Activated CD8-positive, alpha-beta T cell treated with anti-CD3 and anti-CD28 coated beads for 36 hours (primary cell): ENCODE data around the gene CRTAP. TPM values are rescaled to one million over a fixed set of nuclear protein-coding genes. Genes with fewer than 3 reads are reported as not detected.
A peak's percentile ranks its signal among the peaks of the same experiment; 100 is the strongest.
"Not testable (repeated sequence)": the region's sequence is repeated elsewhere in the genome, so short reads cannot be mapped to it uniquely, and the experiment has no call there.

Experiments
- ATAC-seq: fragments of 200-7000 bp; cut with Tn5 transposase; one replicate; pipeline ENCODE4 v1.10.0; 2021; ENCODE audit warnings: mild to moderate bottlenecking, moderate library complexity
- CTCF ChIA-PET: fragments of 350-600 bp; sonication (Branson Sonifier 250); formaldehyde crosslinking; loops from one replicate; lab custom pipeline; 2021; ENCODE audit warnings: antibody characterized with exemption; lab: Charles Lee
- POLR2A ChIA-PET: fragments of 350-600 bp; sonication (Branson Sonifier 250); formaldehyde crosslinking; loops from one replicate; lab custom pipeline; 2021; ENCODE audit warnings: antibody characterized with exemption; lab: Charles Lee
- DNase-seq: peaks from one replicate; pipeline ENCODE4 v3.0.0-alpha.2; 2020
- H3K27ac Mint-ChIP-seq: one replicate; pipeline ENCODE4 v1.8.0; 2021; ENCODE audit warnings: mild to moderate bottlenecking, mixed read lengths
- H3K27me3 Mint-ChIP-seq: one replicate; pipeline ENCODE4 v1.8.0; 2021; ENCODE audit warnings: mixed read lengths
- H3K36me3 Mint-ChIP-seq: one replicate; pipeline ENCODE4 v1.8.0; 2021; ENCODE audit warnings: low read depth, mixed read lengths
- H3K4me1 Mint-ChIP-seq: one replicate; pipeline ENCODE4 v1.8.0; 2021; ENCODE audit warnings: low read depth, mixed read lengths
- H3K4me3 Mint-ChIP-seq: one replicate; pipeline ENCODE4 v1.8.0; 2021; ENCODE audit warnings: mild to moderate bottlenecking, moderate library complexity, mixed read lengths
- H3K9me3 Mint-ChIP-seq: one replicate; pipeline ENCODE4 v1.8.0; 2021; ENCODE audit warnings: mixed read lengths
- intact Hi-C: fragments of 100-400 bp; cut with micrococcal nuclease; formaldehyde crosslinking; loops from one replicate; pipeline ENCODE4 v1.10.0; 2022
- total RNA-seq, 2 experiments: library from RNA; stranded (reverse); gene quantifications; one replicate each; pipeline ENCODE4 v1.2.3, GENCODE V29; 2021
- TF ChIP-seq, protein P1 (sequence below): fragments of 200-600 bp; IDR thresholded peaks from one replicate; pipeline ENCODE4 v1.8.0; 2022; ENCODE audit warnings: antibody characterized with exemption, mild to moderate bottlenecking

Gene CRTAP
- total RNA-seq, 2 experiments from 2014 or later: 32.7 to 35.7 TPM

GRCh38 chr3:33103480-33103879 lies 10.3 kb upstream of the CRTAP start:
- no peak for ATAC-seq
- ChIA-PET CTCF (interaction anchor here (0.7 to 1.1 kb wide), 3 partner anchors 21 to 41 kb away, joined by 3 read pairs; no protein-coding TSS in a partner anchor), POLR2A (no interaction called here)
- H3K4me1 Mint-ChIP-seq: no peaks in the 10 kb centered on the region
- DNase-seq: no peak
- TF ChIP-seq, protein P1, sequence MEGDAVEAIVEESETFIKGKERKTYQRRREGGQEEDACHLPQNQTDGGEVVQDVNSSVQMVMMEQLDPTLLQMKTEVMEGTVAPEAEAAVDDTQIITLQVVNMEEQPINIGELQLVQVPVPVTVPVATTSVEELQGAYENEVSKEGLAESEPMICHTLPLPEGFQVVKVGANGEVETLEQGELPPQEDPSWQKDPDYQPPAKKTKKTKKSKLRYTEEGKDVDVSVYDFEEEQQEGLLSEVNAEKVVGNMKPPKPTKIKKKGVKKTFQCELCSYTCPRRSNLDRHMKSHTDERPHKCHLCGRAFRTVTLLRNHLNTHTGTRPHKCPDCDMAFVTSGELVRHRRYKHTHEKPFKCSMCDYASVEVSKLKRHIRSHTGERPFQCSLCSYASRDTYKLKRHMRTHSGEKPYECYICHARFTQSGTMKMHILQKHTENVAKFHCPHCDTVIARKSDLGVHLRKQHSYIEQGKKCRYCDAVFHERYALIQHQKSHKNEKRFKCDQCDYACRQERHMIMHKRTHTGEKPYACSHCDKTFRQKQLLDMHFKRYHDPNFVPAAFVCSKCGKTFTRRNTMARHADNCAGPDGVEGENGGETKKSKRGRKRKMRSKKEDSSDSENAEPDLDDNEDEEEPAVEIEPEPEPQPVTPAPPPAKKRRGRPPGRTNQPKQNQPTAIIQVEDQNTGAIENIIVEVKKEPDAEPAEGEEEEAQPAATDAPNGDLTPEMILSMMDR: no peak
- H3K9me3 Mint-ChIP-seq: no peaks in the 10 kb centered on the region
- H3K4me3 Mint-ChIP-seq: no peak overlapping the region
- peaks cover 3% of the 10 kb centered on the region for H3K27me3 Mint-ChIP-seq
- H3K27ac Mint-ChIP-seq: no peak overlapping the region
- no peaks in the 10 kb centered on the region for H3K36me3 Mint-ChIP-seq
- intact Hi-C loops: no loop called here

GRCh38 chr3:33104803-33105202 lies 9.0 kb upstream of the CRTAP start:
- ChIA-PET CTCF (interaction anchor here (0.9 kb wide), 2 partner anchors 27 to 692 kb away, joined by 3 read pairs; no protein-coding TSS in a partner anchor), POLR2A (interaction anchor here (1.2 kb wide), 1 partner anchor 9 kb away, joined by 3 read pairs; no protein-coding TSS in a partner anchor)
- intact Hi-C loops: no loop called here
- no peak overlapping the region for H3K27ac Mint-ChIP-seq
- DNase-seq: no peak
- peaks cover 3% of the 10 kb centered on the region for H3K27me3 Mint-ChIP-seq
- no peak for ATAC-seq
- H3K9me3 Mint-ChIP-seq: no peaks in the 10 kb centered on the region
- TF ChIP-seq, protein P1: no peak
- no peaks in the 10 kb centered on the region for H3K36me3 Mint-ChIP-seq
- no peak overlapping the region for H3K4me3 Mint-ChIP-seq
- no peaks in the 10 kb centered on the region for H3K4me1 Mint-ChIP-seq

GRCh38 chr3:33105341-33105948 lies 8.4 kb upstream of the CRTAP start:
- intact Hi-C loops: no loop called here
- Mint-ChIP-seq H3K36me3 (no peaks in the 10 kb centered on the region), H3K4me3 (no peak overlapping the region), H3K9me3 (no peaks in the 10 kb centered on the region), H3K4me1 (no peaks in the 10 kb centered on the region), H3K27me3 (peaks cover 3% of the 10 kb centered on the region), H3K27ac (no peak overlapping the region)
- TF ChIP-seq, protein P1: no peak
- ChIA-PET CTCF (interaction anchor here (0.9 kb wide), 1 partner anchor 27 kb away, joined by 3 read pairs; no protein-coding TSS in a partner anchor), POLR2A (no interaction called here)
- DNase-seq (no peak), ATAC-seq (no peak)

GRCh38 chr3:33106854-33107253 lies 7.0 kb upstream of the CRTAP start:
- H3K4me1 Mint-ChIP-seq, POLR2A ChIA-PET, intact Hi-C loops, H3K4me3 Mint-ChIP-seq, ATAC-seq, H3K36me3 Mint-ChIP-seq, DNase-seq, H3K9me3 Mint-ChIP-seq, H3K27me3 Mint-ChIP-seq, H3K27ac Mint-ChIP-seq: not testable (repeated sequence)
- CTCF ChIA-PET: interaction anchor here (1.5 kb wide), 1 partner anchor 25 kb away, joined by 3 read pairs; no protein-coding TSS in a partner anchor

GRCh38 chr3:33111581-33111980 lies 2.2 kb upstream of the CRTAP start:
- Mint-ChIP-seq H3K4me1 (peaks cover 28% of the 10 kb centered on the region), H3K36me3 (no peaks in the 10 kb centered on the region), H3K27me3 (no peaks in the 10 kb centered on the region), H3K27ac (no peak overlapping the region), H3K4me3 (no peak overlapping the region), H3K9me3 (no peaks in the 10 kb centered on the region)
- ChIA-PET POLR2A (interaction anchor here (1.0 kb wide), 1 partner anchor 122 kb away, joined by 3 read pairs; no protein-coding TSS in a partner anchor), CTCF (interaction anchor here (1.5 to 1.6 kb wide), 2 partner anchors 14 to 262 kb away, joined by 4 to 5 read pairs; no protein-coding TSS in a partner anchor)
- DNase-seq (peak; percentile 16), ATAC-seq (no peak)
- TF ChIP-seq, protein P1: no peak
- intact Hi-C loops: no loop called here
